SK-N-SH treated with all-trans-retinoic acid at 6 μM for 48 hours (cell line): ENCODE results near the gene FAM185A.

ENCODE experiments used
- ARNTL ChIP-seq: fragments of 450-650 bp; formaldehyde crosslinking; IDR thresholded peaks from 2 replicates; pipeline ENCODE4 v1.5.0; 2020; ENCODE audit warnings: low read depth, mild to moderate bottlenecking, moderate library complexity, borderline replicate concordance
- OSR1 ChIP-seq: fragments of 250-450 bp; sonication (Bioruptor Pico); IDR thresholded peaks from 2 replicates; pipeline ENCODE4 v1.8.0; 2022; ENCODE audit warnings: moderate library complexity, mild to moderate bottlenecking, inconsistent platforms
- RARB ChIP-seq: fragments of 250-450 bp; sonication (Bioruptor Pico); IDR thresholded peaks from 2 replicates; pipeline ENCODE4 v1.8.0; 2021; ENCODE audit warnings: mild to moderate bottlenecking, moderate library complexity
- TCF4 ChIP-seq: fragments of 250-450 bp; sonication (Bioruptor Pico); IDR thresholded peaks from 2 replicates; pipeline ENCODE4 v1.8.0; 2021; ENCODE audit warnings: mild to moderate bottlenecking, moderate library complexity, borderline replicate concordance
- ZNF565 ChIP-seq: fragments of 450-650 bp; formaldehyde crosslinking; conservative IDR thresholded peaks from 2 replicates; pipeline ENCODE4 v1.5.0; 2020; ENCODE audit warnings: low read depth, mild to moderate bottlenecking, moderate library complexity
- TF ChIP-seq, protein P1 (sequence below): fragments of 250-450 bp; sonication (Bioruptor Pico); IDR thresholded peaks from 2 replicates; pipeline ENCODE4 v1.8.0; 2020; ENCODE audit warnings: mild to moderate bottlenecking, moderate library complexity, borderline replicate concordance
- TF ChIP-seq, protein P2 (sequence below): fragments of 250-450 bp; sonication (Bioruptor Pico); IDR thresholded peaks from 2 replicates; pipeline ENCODE4 v1.8.0; 2021; ENCODE audit warnings: low read depth, mild to moderate bottlenecking, moderate library complexity, borderline replicate concordance
- TF ChIP-seq, protein P3 (sequence below): fragments of 250-450 bp; sonication (Bioruptor Pico); IDR thresholded peaks from 2 replicates; pipeline ENCODE4 v1.5.1; 2021; ENCODE audit warnings: mild to moderate bottlenecking, moderate library complexity

DNA sequence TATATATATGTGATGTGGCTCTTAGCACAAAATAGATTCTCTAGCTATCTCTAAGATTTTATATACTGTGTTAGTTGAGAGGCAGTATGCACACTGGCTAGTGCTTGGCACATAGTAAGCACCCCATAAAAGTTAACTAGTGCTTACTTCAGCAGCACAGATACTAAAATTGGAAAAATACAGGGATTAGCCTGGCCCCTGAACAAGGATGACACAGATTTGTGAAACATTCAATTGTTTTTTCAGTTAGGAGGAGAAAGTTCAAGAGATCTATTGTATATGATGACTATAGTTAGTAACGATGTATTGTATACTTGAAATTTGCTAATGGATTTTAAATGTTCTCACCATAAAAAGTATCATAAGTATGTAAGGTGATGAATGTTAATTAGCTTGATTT is 85.7 kb downstream of the FAM185A start:
- TF ChIP-seq, protein P1, sequence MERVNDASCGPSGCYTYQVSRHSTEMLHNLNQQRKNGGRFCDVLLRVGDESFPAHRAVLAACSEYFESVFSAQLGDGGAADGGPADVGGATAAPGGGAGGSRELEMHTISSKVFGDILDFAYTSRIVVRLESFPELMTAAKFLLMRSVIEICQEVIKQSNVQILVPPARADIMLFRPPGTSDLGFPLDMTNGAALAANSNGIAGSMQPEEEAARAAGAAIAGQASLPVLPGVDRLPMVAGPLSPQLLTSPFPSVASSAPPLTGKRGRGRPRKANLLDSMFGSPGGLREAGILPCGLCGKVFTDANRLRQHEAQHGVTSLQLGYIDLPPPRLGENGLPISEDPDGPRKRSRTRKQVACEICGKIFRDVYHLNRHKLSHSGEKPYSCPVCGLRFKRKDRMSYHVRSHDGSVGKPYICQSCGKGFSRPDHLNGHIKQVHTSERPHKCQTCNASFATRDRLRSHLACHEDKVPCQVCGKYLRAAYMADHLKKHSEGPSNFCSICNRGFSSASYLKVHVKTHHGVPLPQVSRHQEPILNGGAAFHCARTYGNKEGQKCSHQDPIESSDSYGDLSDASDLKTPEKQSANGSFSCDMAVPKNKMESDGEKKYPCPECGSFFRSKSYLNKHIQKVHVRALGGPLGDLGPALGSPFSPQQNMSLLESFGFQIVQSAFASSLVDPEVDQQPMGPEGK (CRISPR knock-in tag) = no peak
- TF ChIP-seq OSR1 (CRISPR knock-in tag) (no peak), TCF4 (CRISPR knock-in tag) (no peak), RARB (CRISPR knock-in tag) (no peak), ZNF565 (CRISPR knock-in tag) (no peak), ARNTL (CRISPR knock-in tag) (no peak)
- TF ChIP-seq, protein P2, sequence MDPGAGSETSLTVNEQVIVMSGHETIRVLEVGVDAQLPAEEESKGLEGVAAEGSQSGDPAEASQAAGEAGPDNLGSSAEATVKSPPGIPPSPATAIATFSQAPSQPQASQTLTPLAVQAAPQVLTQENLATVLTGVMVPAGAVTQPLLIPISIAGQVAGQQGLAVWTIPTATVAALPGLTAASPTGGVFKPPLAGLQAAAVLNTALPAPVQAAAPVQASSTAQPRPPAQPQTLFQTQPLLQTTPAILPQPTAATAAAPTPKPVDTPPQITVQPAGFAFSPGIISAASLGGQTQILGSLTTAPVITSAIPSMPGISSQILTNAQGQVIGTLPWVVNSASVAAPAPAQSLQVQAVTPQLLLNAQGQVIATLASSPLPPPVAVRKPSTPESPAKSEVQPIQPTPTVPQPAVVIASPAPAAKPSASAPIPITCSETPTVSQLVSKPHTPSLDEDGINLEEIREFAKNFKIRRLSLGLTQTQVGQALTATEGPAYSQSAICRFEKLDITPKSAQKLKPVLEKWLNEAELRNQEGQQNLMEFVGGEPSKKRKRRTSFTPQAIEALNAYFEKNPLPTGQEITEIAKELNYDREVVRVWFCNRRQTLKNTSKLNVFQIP (CRISPR knock-in tag) = no peak
- TF ChIP-seq, protein P3, sequence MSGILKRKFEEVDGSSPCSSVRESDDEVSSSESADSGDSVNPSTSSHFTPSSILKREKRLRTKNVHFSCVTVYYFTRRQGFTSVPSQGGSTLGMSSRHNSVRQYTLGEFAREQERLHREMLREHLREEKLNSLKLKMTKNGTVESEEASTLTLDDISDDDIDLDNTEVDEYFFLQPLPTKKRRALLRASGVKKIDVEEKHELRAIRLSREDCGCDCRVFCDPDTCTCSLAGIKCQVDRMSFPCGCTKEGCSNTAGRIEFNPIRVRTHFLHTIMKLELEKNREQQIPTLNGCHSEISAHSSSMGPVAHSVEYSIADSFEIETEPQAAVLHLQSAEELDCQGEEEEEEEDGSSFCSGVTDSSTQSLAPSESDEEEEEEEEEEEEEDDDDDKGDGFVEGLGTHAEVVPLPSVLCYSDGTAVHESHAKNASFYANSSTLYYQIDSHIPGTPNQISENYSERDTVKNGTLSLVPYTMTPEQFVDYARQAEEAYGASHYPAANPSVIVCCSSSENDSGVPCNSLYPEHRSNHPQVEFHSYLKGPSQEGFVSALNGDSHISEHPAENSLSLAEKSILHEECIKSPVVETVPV (CRISPR knock-in tag) = no peak
